Cardiac fibroblast (primary cell): ENCODE results near the gene KRTAP5-6.

Source experiments
- DNase-seq, 2 donors: peaks; one replicate each; pipeline versions ENCODE4 v3.0.0 to v3.0.0-alpha.2; 2010; ENCODE audit warnings: low read depth in 2 of 2
- H3K4me3 ChIP-seq, 2 donors: replicated peaks in 1 of 2; 1 replicate in 1 of 2; 2 replicates in 1 of 2; pipeline ENCODE4 v1.5.1; 2011; ENCODE audit warnings: low read depth in 2 of 2, low read length in 2 of 2, mild to moderate bottlenecking in 2 of 2, moderate library complexity in 1 of 2
- CTCF ChIP-seq: IDR thresholded peaks from one replicate; pipeline ENCODE4 v1.5.1; 2011; ENCODE audit warnings: low read depth, mild to moderate bottlenecking, low read length, inconsistent platforms

The KRTAP5-6 gene

DNA sequence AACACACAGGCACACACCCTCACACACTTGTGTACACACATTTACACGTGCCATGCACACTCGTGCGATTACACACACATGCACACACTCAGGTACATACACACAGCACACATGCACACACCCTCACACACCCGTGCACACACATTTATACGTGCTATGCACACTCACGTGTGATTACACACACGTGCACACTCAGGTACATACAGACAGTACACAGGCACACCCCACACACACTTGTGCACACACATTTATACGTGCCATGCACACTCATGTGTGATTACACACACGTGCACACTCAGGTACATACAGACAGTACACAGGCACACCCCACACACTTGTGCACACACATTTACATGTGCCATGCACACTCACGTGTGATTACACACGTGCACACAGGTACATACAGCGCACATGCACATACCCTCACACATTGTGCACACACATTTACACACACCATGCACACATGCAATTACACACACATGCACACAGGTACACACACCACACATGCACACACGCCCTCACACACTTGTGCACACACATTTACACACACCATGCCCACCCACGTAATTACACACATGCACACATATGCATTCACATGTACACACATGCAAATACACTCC, 48.8 kb downstream of the KRTAP5-6 start:
- DNase-seq: no peak
- H3K4me3 ChIP-seq: no peak overlapping the region
- TF ChIP-seq CTCF: no peak

DNA sequence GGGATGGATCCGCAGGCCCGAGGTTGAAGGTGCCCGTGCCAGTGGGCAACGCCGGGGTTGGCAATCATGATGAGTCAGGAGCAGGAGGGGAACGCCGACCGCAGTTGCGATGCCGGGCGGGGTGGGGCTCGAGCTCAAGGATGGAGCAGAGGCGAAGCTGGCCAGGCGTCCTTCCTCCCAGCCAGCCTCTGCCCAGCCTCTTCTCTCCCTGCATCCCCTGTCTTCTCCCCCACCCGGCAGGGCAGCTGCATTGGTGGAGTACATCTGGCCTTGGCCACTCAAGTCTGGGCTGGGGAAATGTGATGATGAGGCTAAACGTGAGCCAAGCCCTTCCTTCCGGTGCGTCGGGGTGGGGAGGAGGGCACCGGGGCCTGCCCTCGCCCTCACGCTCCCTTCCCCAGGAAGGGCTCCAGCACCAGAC, 49.5 kb downstream of the KRTAP5-6 start:
- DNase-seq: no peak
- no peak overlapping the region for H3K4me3 ChIP-seq
- TF ChIP-seq CTCF: no peak

DNA sequence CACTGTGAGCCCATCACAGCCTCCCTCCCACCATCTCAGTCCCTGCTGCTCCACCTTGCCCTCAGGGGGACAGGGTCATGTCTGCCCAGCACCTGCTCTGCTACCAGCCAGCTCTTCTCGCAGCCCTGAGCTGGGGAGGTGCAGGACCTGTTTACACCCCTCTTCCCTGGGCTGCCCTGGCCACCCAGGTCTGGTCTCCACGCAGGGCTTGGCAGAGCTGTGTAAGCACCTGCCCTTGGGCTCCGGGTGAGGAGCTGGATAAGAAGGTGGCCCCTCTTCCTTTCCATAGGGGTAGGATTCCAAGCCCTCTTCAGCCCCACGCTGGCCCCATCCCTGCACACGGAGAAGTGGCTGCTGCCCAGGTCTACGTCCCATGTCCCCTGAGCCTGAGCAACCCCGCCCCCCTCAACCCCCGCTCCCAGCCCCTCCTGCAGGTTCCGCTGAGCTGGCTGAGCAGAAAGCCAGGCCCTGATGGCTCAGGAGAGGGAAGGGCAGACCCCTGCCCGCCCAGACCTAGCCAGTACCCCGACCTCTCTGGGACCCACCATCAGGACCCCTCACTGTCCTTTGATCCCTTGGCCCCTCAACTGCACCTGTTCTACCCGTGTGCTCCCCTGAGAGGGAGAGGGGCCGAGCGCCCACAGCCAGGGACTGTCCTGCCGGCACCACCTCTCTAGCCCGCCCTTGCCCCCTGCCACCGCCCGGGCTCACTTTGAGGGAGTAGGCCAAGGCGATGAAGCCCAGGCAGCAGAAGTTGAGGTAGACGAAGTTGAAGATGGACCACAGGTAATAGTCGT, 50.2 kb downstream of the KRTAP5-6 start:
- no peak for DNase-seq
- H3K4me3 ChIP-seq: peak overlapping the region in 1 of 2 donors; percentile 51
- no peak for TF ChIP-seq CTCF
